Endothelial cell of umbilical vein (primary cell): ENCODE data around the gene CETP. TPM values are rescaled to one million over a fixed set of nuclear protein-coding genes. Genes with fewer than 3 reads are reported as not detected.
A peak's percentile ranks its signal among the peaks of the same experiment; 100 is the strongest.

Source experiments
- BruUV-seq: library from RNA; stranded (reverse); fragments of 400-500 nt; replicated peaks from 2 replicates; lab custom pipeline; 2021; lab: Mats Ljungman, UMichigan
- CTCF ChIA-PET: fragments of 300-600, 350-600 bp; sonication (Branson Sonifier 250); formaldehyde crosslinking; loops from one replicate; lab custom pipeline; 2021; ENCODE audit warnings: antibody characterized with exemption, inconsistent platforms; lab: Charles Lee
- POLR2A ChIA-PET: fragments of 300-600, 350-600 bp; sonication (Branson Sonifier 250); formaldehyde crosslinking; loops from one replicate; lab custom pipeline; 2021; ENCODE audit warnings: antibody characterized with exemption, inconsistent platforms; lab: Charles Lee
- DNase-seq: peaks from one replicate; pipeline ENCODE4 v3.0.0-alpha.2; 2011; ENCODE audit warnings: low read depth, low spot score
- FAIRE-seq: peaks from 2 replicates; lab custom pipeline; 2011; peaks lifted over from hg19 to GRCh38; lab: Jason Lieb, UNC
- H2AFZ ChIP-seq: 2 replicates; pipeline ENCODE4 v1.6.0; 2012; ENCODE audit warnings: low read depth, low read length, control low read depth, inconsistent platforms
- H3K27ac ChIP-seq: 2 replicates; pipeline ENCODE4 v1.5.1; 2011; ENCODE audit warnings: low read depth, mild to moderate bottlenecking, control low read depth, low read length, moderate library complexity; ENCODE audit not compliant: insufficient read depth
- H3K27me3 ChIP-seq, 2 experiments: 2 replicates each; pipeline versions ENCODE4 v1.6.0 to v1.6.1; 2011; ENCODE audit warnings: low read length in 2 of 2, mixed read lengths in 1 of 2; ENCODE audit not compliant: control insufficient read depth in 2 of 2, insufficient read depth in 2 of 2
- H3K36me3 ChIP-seq, 2 experiments: 2 replicates in 1 of 2; 3 replicates in 1 of 2; pipeline ENCODE4 v1.5.1; 2011; ENCODE audit warnings: low read length in 2 of 2, mild to moderate bottlenecking in 1 of 2, moderate library complexity in 1 of 2; ENCODE audit not compliant: control insufficient read depth in 2 of 2, insufficient read depth in 2 of 2; ENCODE audit errors: extremely low read depth in 1 of 2
- H3K4me1 ChIP-seq: 3 replicates; pipeline ENCODE4 v1.5.1; 2011; ENCODE audit warnings: mild to moderate bottlenecking, low read length; ENCODE audit not compliant: control insufficient read depth, insufficient read depth; ENCODE audit errors: extremely low read depth
- H3K4me2 ChIP-seq: 2 replicates; pipeline ENCODE4 v1.6.1; 2011; ENCODE audit warnings: low read length, control low read depth, mixed read lengths; ENCODE audit not compliant: insufficient read depth
- H3K4me3 ChIP-seq, 3 experiments: fragments of 200-600 bp in 1 of 3; sonication (generic), shearing (Covaris generic) in 1 of 3; replicated peaks in 1 of 3; 2 replicates each; pipeline ENCODE4 v1.5.1; 2011 to 2016; ENCODE audit warnings: control low read depth in 3 of 3, low read length in 3 of 3, mild to moderate bottlenecking in 2 of 3, inconsistent platforms in 1 of 3, low read depth in 1 of 3, moderate library complexity in 1 of 3; ENCODE audit not compliant: insufficient read depth in 1 of 3
- H3K79me2 ChIP-seq: 2 replicates; pipeline ENCODE4 v1.6.0; 2012; ENCODE audit warnings: low read length, inconsistent platforms; ENCODE audit not compliant: control insufficient read depth, insufficient read depth
- H3K9ac ChIP-seq: replicated peaks from 2 replicates; pipeline ENCODE3; 2011; ENCODE audit warnings: low read length, control low read depth; ENCODE audit not compliant: insufficient read depth; ENCODE audit errors: extremely low read depth
- H3K9me1 ChIP-seq: replicated peaks from 3 replicates; pipeline ENCODE4 v1.6.0; 2011; ENCODE audit warnings: mild to moderate bottlenecking, low read length; ENCODE audit not compliant: control insufficient read depth, insufficient read depth; ENCODE audit errors: extremely low read depth
- H3K9me3 ChIP-seq: replicated peaks from 2 replicates; pipeline ENCODE4 v1.5.1; 2012; ENCODE audit warnings: low read length, inconsistent platforms; ENCODE audit not compliant: control insufficient read depth, insufficient read depth
- H4K20me1 ChIP-seq: replicated peaks from 2 replicates; pipeline ENCODE3; 2011; ENCODE audit warnings: mild to moderate bottlenecking, low read length; ENCODE audit not compliant: control insufficient read depth, insufficient read depth; ENCODE audit errors: extremely low read depth
- CTCF ChIP-seq, 2 donors: IDR thresholded peaks; 1 replicate in 1 of 2; 2 replicates in 1 of 2; pipeline ENCODE4 v1.5.1; 2011; ENCODE audit warnings: low read length in 2 of 2, mild to moderate bottlenecking in 2 of 2, moderate library complexity in 2 of 2, control low read depth in 1 of 2, inconsistent platforms in 1 of 2, low read depth in 1 of 2; ENCODE audit not compliant: insufficient read depth in 1 of 2; ENCODE audit errors: extremely low read depth in 1 of 2
- EZH2 ChIP-seq: IDR thresholded peaks from 2 replicates; pipeline ENCODE4 v1.6.1; 2012; ENCODE audit warnings: borderline replicate concordance, low read depth, mild to moderate bottlenecking, moderate library complexity, low read length, inconsistent platforms; ENCODE audit not compliant: severe bottlenecking
- FOS ChIP-seq: IDR thresholded peaks from 2 replicates; pipeline ENCODE4 v1.6.1; 2011; ENCODE audit warnings: mild to moderate bottlenecking, low read length, moderate library complexity, borderline replicate concordance; ENCODE audit not compliant: insufficient read depth
- GATA2 ChIP-seq: IDR thresholded peaks from 2 replicates; pipeline ENCODE4 v1.7.0; 2011; ENCODE audit warnings: low read depth, mild to moderate bottlenecking, moderate library complexity, mixed read lengths, low read length; ENCODE audit not compliant: insufficient read length, insufficient read depth
- JUN ChIP-seq: IDR thresholded peaks from 2 replicates; pipeline ENCODE4 v1.6.1; 2011; ENCODE audit warnings: borderline replicate concordance, low read depth; ENCODE audit not compliant: insufficient read length, insufficient read depth
- MAX ChIP-seq: IDR thresholded peaks from 2 replicates; pipeline ENCODE4 v1.6.1; 2011; ENCODE audit not compliant: insufficient read depth, insufficient read length
- MYC ChIP-seq: IDR thresholded peaks from one replicate; pipeline ENCODE4 v1.6.1; 2011; ENCODE audit warnings: mild to moderate bottlenecking, low read depth, low read length
- POLR2A ChIP-seq: IDR thresholded peaks from 2 replicates; pipeline ENCODE4 v1.6.1; 2012; ENCODE audit warnings: low read depth, mild to moderate bottlenecking, control low read depth, low read length
- POLR2AphosphoS5 ChIP-seq: IDR thresholded peaks from 2 replicates; pipeline ENCODE4 v1.6.1; 2012; ENCODE audit warnings: low read depth, mild to moderate bottlenecking, control low read depth, low read length, moderate library complexity; ENCODE audit not compliant: insufficient read depth
- dilution Hi-C: fragments of 300-500 bp; cut with MboI; formaldehyde crosslinking; loops from one replicate; pipeline ENCODE4 v1.15.0; 2019; ENCODE audit warnings: low sequenced_read_pairs; ENCODE audit not compliant: extremely low pct_ligation_motif_present
- intact Hi-C: fragments of 100-400 bp; cut with micrococcal nuclease; formaldehyde crosslinking; loops from one replicate; pipeline ENCODE4 v1.10.0; 2022
- polyA plus RNA-seq, 4 experiments: library from polyadenylated mRNA; depleted of rRNA in 3 of 4; stranded (reverse) in 3 of 4; unstranded in 1 of 4; fragments of >200 nt; gene quantifications; 2 replicates each; pipeline versions ENCODE4 v1.2.1 to v1.2.3, GENCODE V29; 2011 to 2012; ENCODE audit warnings: missing spikeins in 1 of 4
- total RNA-seq: library from RNA; stranded (reverse); gene quantifications from 2 replicates; pipeline ENCODE4 v1.2.3, GENCODE V29; 2021

Gene CETP
- total and polyA plus RNA-seq, 2 donors (not counting 3 experiments of a cell fraction or from before 2014, with no cell fraction given): 2.2 to 2.8 TPM

- Histone ChIP-seq H3K4me1 (peaks cover 14% of the 10 kb centered on the region), H3K9ac (no peak overlapping the region), H3K9me3 (no peaks in the 10 kb centered on the region), H3K4me3 (no peak overlapping the region), H3K79me2 (no peaks in the 10 kb centered on the region), H3K9me1 (no peaks in the 10 kb centered on the region), H3K27me3 (no peaks in the 10 kb centered on the region), H3K36me3 (no peaks in the 10 kb centered on the region), H3K4me2 (no peak overlapping the region), H2AFZ (no peak overlapping the region), H4K20me1 (no peaks in the 10 kb centered on the region), H3K27ac (peak overlapping the region; percentile 56)
- dilution Hi-C loops: no loop called here
- ChIA-PET POLR2A (no interaction called here), CTCF (no interaction called here)
- DNase-seq: peak; percentile 67
- no peak for TF ChIP-seq EZH2
- TF ChIP-seq FOS: peak; percentile 81
- peak; percentile 75 for TF ChIP-seq JUN
- TF ChIP-seq POLR2AphosphoS5: peak; percentile 28
- intact Hi-C loops: no loop called here
- no TSS peak for BruUV-seq
- FAIRE-seq: peak; percentile 46
These were observed 55.5 kb downstream of the CETP start for GRCh38 chr16:57017251-57017650.

- H3K27me3 ChIP-seq: no peaks in the 10 kb centered on the region
- H3K4me3 ChIP-seq: no peak overlapping the region
- POLR2A ChIA-PET: no interaction called here
- no peak for DNase-seq
- peaks cover 9% of the 10 kb centered on the region for H3K4me1 ChIP-seq
- intact Hi-C loops: no loop called here
- no peak overlapping the region for H3K27ac ChIP-seq
- no peak overlapping the region for H3K4me2 ChIP-seq
- no peak overlapping the region for H2AFZ ChIP-seq
- TF ChIP-seq POLR2A (no peak), JUN (no peak), EZH2 (no peak), POLR2AphosphoS5 (no peak), FOS (no peak), CTCF (IDR thresholded peaks at IDR 0.05; ENCODE audit: extremely low read depth in 1 of 2, insufficient read depth in 1 of 2, low read depth in 1 of 2, low read length in 2 of 2) (no peak), MAX (no peak), MYC (no peak), GATA2 (no peak)
- H3K9me3 ChIP-seq: no peaks in the 10 kb centered on the region
- no peaks in the 10 kb centered on the region for H3K79me2 ChIP-seq
- BruUV-seq: no TSS peak
- no peaks in the 10 kb centered on the region for H3K36me3 ChIP-seq
- no peaks in the 10 kb centered on the region for H4K20me1 ChIP-seq
- no peaks in the 10 kb centered on the region for H3K9me1 ChIP-seq
- no peak for FAIRE-seq
- dilution Hi-C loops: no loop called here
- no peak overlapping the region for H3K9ac ChIP-seq
- CTCF ChIA-PET: interaction anchor here (0.9 to 1.0 kb wide), 3 partner anchors 12 to 55 kb away, joined by 3 read pairs; no protein-coding TSS in a partner anchor
These were observed 58.0 kb downstream of the CETP start for GRCh38 chr16:57019746-57020145.
